A549 (cell line): ENCODE measurements around the gene KREMEN1. TPM values are rescaled to one million over a fixed set of nuclear protein-coding genes. Genes with fewer than 3 reads are reported as not detected.

ENCODE experiments used
- ATAC-seq, 2 experiments: fragments of 200-7000 bp in 1 of 2; fragments of >200 bp in 1 of 2; cut with Nextera tagmentation in 1 of 2; cut with Tn5 transposase in 1 of 2; 3 replicates each; pipeline versions ENCODE4 v1.8.0 to v1.9.1; 2018 to 2020; ENCODE audit warnings: mild to moderate bottlenecking in 1 of 2, moderate library complexity in 1 of 2
- CTCF ChIA-PET: fragments of 300-600 bp; sonication (Branson Sonifier 250); formaldehyde crosslinking; extraction: SDS; loops from one replicate; lab custom pipeline; 2021; ENCODE audit warnings: antibody characterized with exemption, inconsistent platforms; lab: Yijun Ruan, JAX
- POLR2A ChIA-PET: fragments of 350-600 bp; formaldehyde crosslinking; extraction: SDS; loops from one replicate; lab custom pipeline; 2021; ENCODE audit warnings: antibody characterized with exemption, inconsistent platforms; lab: Yijun Ruan, JAX
- DNase-seq, 2 experiments: peaks; one replicate each; pipeline versions ENCODE4 v3.0.0 to v3.0.0-alpha.2; 2011 to 2016; ENCODE audit warnings: low read depth in 1 of 2, low spot score in 1 of 2
- FAIRE-seq: peaks from 2 replicates; lab custom pipeline; 2011; peaks lifted over from hg19 to GRCh38; lab: Jason Lieb, UNC
- H3K27ac ChIP-seq, 2 experiments: fragments of >200 bp; sonication (Bioruptor Twin); formaldehyde crosslinking; 3 replicates each; pipeline ENCODE4 v1.5.1; 2016 to 2017
- H3K4me1 ChIP-seq: fragments of >200 bp; sonication (Bioruptor Twin); formaldehyde crosslinking; 3 replicates; pipeline ENCODE4 v1.6.1; 2016
- H3K4me2 ChIP-seq: fragments of >200 bp; sonication (Bioruptor Twin); formaldehyde crosslinking; 3 replicates; pipeline ENCODE4 v1.6.1; 2016
- H3K4me3 ChIP-seq: fragments of >200 bp; sonication (Bioruptor Twin); formaldehyde crosslinking; 3 replicates; pipeline ENCODE4 v1.5.1; 2016
- H3K9me3 ChIP-seq: fragments of >200 bp; sonication (Bioruptor Twin); formaldehyde crosslinking; 3 replicates; pipeline ENCODE4 v1.6.1; 2016
- CEBPB ChIP-seq, 2 experiments: fragments of >200 bp in 1 of 2; sonication (Bioruptor Twin) in 1 of 2; formaldehyde crosslinking in 1 of 2; IDR thresholded peaks; 2 replicates each; pipeline ENCODE4 v1.6.1; 2012 to 2016
- EHF ChIP-seq: fragments of 250-450 bp; sonication (Bioruptor Pico); IDR thresholded peaks from 2 replicates; pipeline ENCODE4 v1.5.0; 2020; ENCODE audit warnings: mild to moderate bottlenecking
- EP300 ChIP-seq, 2 experiments: fragments of >200 bp; sonication (Bioruptor Twin); formaldehyde crosslinking; IDR thresholded peaks; 2 replicates in 1 of 2; 3 replicates in 1 of 2; pipeline ENCODE4 v1.6.1; 2016 to 2017
- ESRRA ChIP-seq: fragments of 150-350 bp; IDR thresholded peaks from 2 replicates; pipeline ENCODE4 v1.6.1; 2014; ENCODE audit warnings: mild to moderate bottlenecking, low read length, borderline replicate concordance
- JUN ChIP-seq, 2 experiments: fragments of >200 bp; sonication (Bioruptor Twin); formaldehyde crosslinking; IDR thresholded peaks; 2 replicates in 1 of 2; 3 replicates in 1 of 2; pipeline ENCODE4 v1.6.1; 2016 to 2017
- JUNB ChIP-seq: fragments of >200 bp; sonication (Bioruptor Twin); formaldehyde crosslinking; IDR thresholded peaks from 2 replicates; pipeline ENCODE4 v1.6.1; 2016
- MAFK ChIP-seq: fragments of 450-650 bp; IDR thresholded peaks from 2 replicates; pipeline ENCODE4 v1.6.1; 2014; ENCODE audit not compliant: partially characterized antibody
- MAZ ChIP-seq: fragments of 150-350 bp; IDR thresholded peaks from 2 replicates; pipeline ENCODE4 v1.6.1; 2014; ENCODE audit warnings: antibody characterized with exemption, low read depth, low read length, borderline replicate concordance
- PHF8 ChIP-seq: fragments of 200-600 bp; sonication (generic); IDR thresholded peaks from 2 replicates; pipeline ENCODE4 v1.6.1; 2016; ENCODE audit warnings: low read depth, mild to moderate bottlenecking, antibody characterized with exemption, moderate library complexity, borderline replicate concordance
- POLR2A ChIP-seq: IDR thresholded peaks from 2 replicates; pipeline ENCODE4 v1.6.1; 2012; ENCODE audit warnings: mild to moderate bottlenecking, low read length
- RAD21 ChIP-seq, 2 experiments: fragments of >200 bp in 1 of 2; sonication (Bioruptor Twin) in 1 of 2; formaldehyde crosslinking in 1 of 2; IDR thresholded peaks in 1 of 2; conservative IDR thresholded peaks in 1 of 2; 2 replicates in 1 of 2; 3 replicates in 1 of 2; pipeline ENCODE4 v1.6.1; 2012 to 2018; ENCODE audit warnings: inconsistent platforms in 1 of 2
- RARB ChIP-seq: fragments of 250-450 bp; sonication (Bioruptor Pico); IDR thresholded peaks from 2 replicates; pipeline ENCODE4 v1.8.0; 2021; ENCODE audit warnings: mild to moderate bottlenecking, moderate library complexity
- RCOR1 ChIP-seq: fragments of 150-350 bp; IDR thresholded peaks from 2 replicates; pipeline ENCODE4 v1.6.1; 2014; ENCODE audit warnings: antibody characterized with exemption, low read length, low read depth
- RFX5 ChIP-seq: fragments of 450-650 bp; IDR thresholded peaks from 2 replicates; pipeline ENCODE4 v1.7.1; 2014; ENCODE audit warnings: antibody characterized with exemption, mild to moderate bottlenecking, moderate library complexity
- TFCP2L1 ChIP-seq: fragments of 250-450 bp; sonication (Bioruptor Pico); IDR thresholded peaks from 2 replicates; pipeline ENCODE4 v1.5.0; 2021; ENCODE audit warnings: mild to moderate bottlenecking
- WGBS: methylation state at CpG from one replicate; pipeline ENCODE4 v1.1.6; 2017; ENCODE audit errors: missing lambda C conversion rate; 5-methylcytosine and 5-hydroxymethylcytosine counted together
- polyA plus RNA-seq, 4 experiments: library from polyadenylated mRNA; depleted of rRNA in 3 of 4; stranded (reverse); fragments of >200 nt; fragmentation: RNase III in 1 of 4; extraction: RNeasy Plus Mini Kit Qiagen cat#74134 plus additional on column Dnase treatment in 1 of 4; gene quantifications; 2 replicates in 3 of 4; 3 replicates in 1 of 4; pipeline ENCODE4 v1.2.3, GENCODE V29; 2011 to 2017
- TF ChIP-seq, protein P1 (sequence below): IDR thresholded peaks from 2 replicates; pipeline ENCODE4 v1.6.1; 2012
- TF ChIP-seq, protein P2 (sequence below): fragments of 250-450 bp; sonication (Bioruptor Pico); IDR thresholded peaks from 2 replicates; pipeline ENCODE4 v1.5.0; 2021; ENCODE audit warnings: mild to moderate bottlenecking, moderate library complexity, borderline replicate concordance
- TF ChIP-seq, protein P3 (sequence below): fragments of >200 bp; sonication (Bioruptor Twin); formaldehyde crosslinking; IDR thresholded peaks from 3 replicates; pipeline ENCODE4 v1.6.1; 2016
- TF ChIP-seq, protein P4 (sequence below): IDR thresholded peaks from 2 replicates; pipeline ENCODE4 v1.6.1; 2012

KREMEN1 gene
- polyA plus RNA-seq, 2 of the 4 experiments (the other 2 are of a cell fraction): 1.7 to 2.5 TPM

DNA sequence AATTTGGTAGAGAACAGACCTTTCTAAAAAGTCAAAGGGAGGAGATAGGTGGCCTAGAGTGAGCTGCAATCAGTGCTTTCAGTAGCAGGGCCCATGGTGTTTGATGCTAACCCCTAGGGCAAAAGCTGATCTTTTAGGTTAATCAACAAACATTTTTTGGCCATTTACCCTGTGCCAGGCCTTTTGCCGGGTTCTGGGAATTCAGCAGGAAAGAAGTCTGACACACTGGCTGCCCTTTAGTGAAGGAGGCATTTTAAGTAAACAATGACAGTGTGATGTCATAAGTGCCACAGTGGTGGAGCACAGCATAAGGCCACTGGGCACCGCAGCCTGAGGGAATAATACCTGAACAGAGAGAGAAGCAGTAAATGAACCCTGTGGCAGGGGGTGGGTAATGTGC, 40.3 kb upstream of the KREMEN1 start (continued):
- TF ChIP-seq RCOR1 (no peak), JUNB (0 out of 2 replicates have a peak, but pooled peaks have one; percentile 11), POLR2A (no peak), JUN (IDR thresholded peaks at IDR 0.05) (0 out of 5 replicates have a peak, but pooled peaks of 1 of the 2 experiments have one; percentile 33), PHF8 (no peak), RFX5 (no peak), EHF (no peak), EP300 (IDR thresholded peaks at IDR 0.05) (peak; percentile 32 to 44; a peak in 2 of 5 replicates), RAD21 (conservative IDR thresholded peaks at IDR 0.05 in 1 of 2, IDR thresholded peaks at IDR 0.05 in 1 of 2) (peak in 1 of 2 experiments; percentile 23; a peak in 2 of 5 replicates), MAFK (no peak), CEBPB (IDR thresholded peaks at IDR 0.05) (no peak), ESRRA (no peak)
- TF ChIP-seq, protein P1, sequence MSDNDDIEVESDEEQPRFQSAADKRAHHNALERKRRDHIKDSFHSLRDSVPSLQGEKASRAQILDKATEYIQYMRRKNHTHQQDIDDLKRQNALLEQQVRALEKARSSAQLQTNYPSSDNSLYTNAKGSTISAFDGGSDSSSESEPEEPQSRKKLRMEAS: no peak
- TF ChIP-seq, protein P2, sequence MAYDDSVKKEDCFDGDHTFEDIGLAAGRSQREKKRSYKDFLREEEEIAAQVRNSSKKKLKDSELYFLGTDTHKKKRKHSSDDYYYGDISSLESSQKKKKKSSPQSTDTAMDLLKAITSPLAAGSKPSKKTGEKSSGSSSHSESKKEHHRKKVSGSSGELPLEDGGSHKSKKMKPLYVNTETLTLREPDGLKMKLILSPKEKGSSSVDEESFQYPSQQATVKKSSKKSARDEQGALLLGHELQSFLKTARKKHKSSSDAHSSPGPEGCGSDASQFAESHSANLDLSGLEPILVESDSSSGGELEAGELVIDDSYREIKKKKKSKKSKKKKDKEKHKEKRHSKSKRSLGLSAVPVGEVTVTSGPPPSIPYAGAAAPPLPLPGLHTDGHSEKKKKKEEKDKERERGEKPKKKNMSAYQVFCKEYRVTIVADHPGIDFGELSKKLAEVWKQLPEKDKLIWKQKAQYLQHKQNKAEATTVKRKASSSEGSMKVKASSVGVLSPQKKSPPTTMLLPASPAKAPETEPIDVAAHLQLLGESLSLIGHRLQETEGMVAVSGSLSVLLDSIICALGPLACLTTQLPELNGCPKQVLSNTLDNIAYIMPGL (CRISPR knock-in tag): no peak
- TF ChIP-seq, protein P3, sequence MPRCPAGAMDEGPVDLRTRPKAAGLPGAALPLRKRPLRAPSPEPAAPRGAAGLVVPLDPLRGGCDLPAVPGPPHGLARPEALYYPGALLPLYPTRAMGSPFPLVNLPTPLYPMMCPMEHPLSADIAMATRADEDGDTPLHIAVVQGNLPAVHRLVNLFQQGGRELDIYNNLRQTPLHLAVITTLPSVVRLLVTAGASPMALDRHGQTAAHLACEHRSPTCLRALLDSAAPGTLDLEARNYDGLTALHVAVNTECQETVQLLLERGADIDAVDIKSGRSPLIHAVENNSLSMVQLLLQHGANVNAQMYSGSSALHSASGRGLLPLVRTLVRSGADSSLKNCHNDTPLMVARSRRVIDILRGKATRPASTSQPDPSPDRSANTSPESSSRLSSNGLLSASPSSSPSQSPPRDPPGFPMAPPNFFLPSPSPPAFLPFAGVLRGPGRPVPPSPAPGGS: no peak

DNA sequence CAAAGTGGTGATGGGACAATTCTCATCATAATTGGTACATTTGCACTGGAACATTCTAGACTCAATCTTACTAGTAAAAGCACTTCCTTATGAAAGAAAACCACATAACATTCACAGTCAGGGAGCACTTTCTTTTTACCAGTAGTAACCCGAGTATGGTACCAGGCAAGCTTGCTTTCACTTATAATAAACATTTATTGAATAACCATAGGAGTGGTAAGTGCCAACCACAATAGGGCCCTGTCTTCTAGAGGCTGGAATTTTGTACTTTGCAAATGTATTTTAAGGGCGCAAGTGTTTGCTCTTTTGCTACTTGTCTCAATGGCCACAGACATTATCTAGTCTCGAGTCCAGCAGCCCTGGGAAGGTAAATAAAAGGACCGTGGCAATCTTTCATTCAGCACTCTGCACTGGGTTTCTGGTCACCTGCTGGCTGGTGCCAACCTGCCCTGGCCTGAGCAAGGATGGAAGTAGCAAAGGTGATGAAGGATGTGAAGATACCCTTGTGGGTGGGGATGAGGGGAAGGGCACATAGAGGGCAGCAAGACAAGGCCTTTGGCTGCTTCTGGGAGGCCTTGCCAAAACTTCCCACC, 35.4 kb upstream of the KREMEN1 start:
- peak overlapping the region; percentile 48 to 87; a peak in 5 of 6 replicates for H3K27ac ChIP-seq
- no peak for ATAC-seq
- no peaks in the 10 kb centered on the region for H3K9me3 ChIP-seq
- no peak for FAIRE-seq
- POLR2A ChIA-PET: no interaction called here
- H3K4me2 ChIP-seq: peak overlapping the region; percentile 29; the same call in 1 of the 3 replicates
- no peak overlapping the region for H3K4me3 ChIP-seq
- peaks cover 59% of the 10 kb centered on the region for H3K4me1 ChIP-seq
- TF ChIP-seq, protein P3: no peak
- TF ChIP-seq TFCP2L1 (CRISPR knock-in tag) (no peak), MAZ (no peak), RARB (CRISPR knock-in tag) (no peak)
- TF ChIP-seq, protein P4, sequence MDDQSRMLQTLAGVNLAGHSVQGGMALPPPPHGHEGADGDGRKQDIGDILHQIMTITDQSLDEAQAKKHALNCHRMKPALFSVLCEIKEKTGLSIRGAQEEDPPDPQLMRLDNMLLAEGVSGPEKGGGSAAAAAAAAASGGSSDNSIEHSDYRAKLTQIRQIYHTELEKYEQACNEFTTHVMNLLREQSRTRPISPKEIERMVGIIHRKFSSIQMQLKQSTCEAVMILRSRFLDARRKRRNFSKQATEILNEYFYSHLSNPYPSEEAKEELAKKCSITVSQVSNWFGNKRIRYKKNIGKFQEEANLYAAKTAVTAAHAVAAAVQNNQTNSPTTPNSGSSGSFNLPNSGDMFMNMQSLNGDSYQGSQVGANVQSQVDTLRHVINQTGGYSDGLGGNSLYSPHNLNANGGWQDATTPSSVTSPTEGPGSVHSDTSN: no peak
- no peak for DNase-seq
- 45% methylated on average over 4 of the region's 4 CpGs for WGBS
- CTCF ChIA-PET: interaction anchor here (0.9 to 7.9 kb wide), 3 partner anchors 117 to 182 kb away, joined by 4 to 73 read pairs (median 7); no protein-coding TSS in a partner anchor
